Breast epithelium (tissue), 3 donors: Measurements from ENCODE around the gene CNGB1.

ENCODE experiments used
- POLR2A ChIP-seq: fragments of 450-650 bp; IDR thresholded peaks from one replicate; pipeline ENCODE4 v1.6.1; 2016; ENCODE audit warnings: antibody characterized with exemption, mild to moderate bottlenecking, moderate library complexity
- TF ChIP-seq, protein P1 (sequence below), 3 donors: fragments of 450-650 bp; IDR thresholded peaks; one replicate each; pipeline ENCODE4 v1.5.1; 2016 to 2017; ENCODE audit warnings: antibody characterized with exemption in 3 of 3, mild to moderate bottlenecking in 3 of 3, moderate library complexity in 3 of 3

DNA sequence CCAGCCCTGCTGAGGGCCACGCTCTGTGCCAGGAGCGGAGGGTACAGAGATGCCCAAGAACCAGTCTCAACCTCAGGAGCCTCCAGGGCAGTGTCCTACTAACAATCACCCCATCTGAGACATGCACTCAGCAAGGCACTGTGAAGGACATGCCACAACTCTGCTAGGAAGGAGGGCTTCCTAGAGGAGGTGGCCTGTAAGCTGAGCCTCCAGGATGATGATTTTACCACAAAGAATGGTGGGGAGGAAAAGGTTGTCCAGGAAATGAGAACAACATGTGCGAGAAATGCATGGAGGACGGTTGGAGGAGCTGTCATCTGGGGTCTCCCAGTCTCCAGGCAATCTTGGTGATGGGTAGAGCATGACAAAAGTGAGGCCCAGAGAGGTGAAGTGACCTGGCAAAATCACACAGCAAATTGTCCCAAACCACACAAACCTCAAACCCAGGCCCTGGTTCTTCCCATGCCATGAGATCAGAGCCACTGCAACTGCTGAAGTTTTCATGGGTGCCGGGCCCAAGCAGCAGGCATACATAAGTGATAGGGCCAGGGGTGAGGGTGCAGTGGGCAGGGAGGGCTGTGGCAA, 30.5 kb downstream of the CNGB1 start:
- no peak for TF ChIP-seq POLR2A
- TF ChIP-seq, protein P1, sequence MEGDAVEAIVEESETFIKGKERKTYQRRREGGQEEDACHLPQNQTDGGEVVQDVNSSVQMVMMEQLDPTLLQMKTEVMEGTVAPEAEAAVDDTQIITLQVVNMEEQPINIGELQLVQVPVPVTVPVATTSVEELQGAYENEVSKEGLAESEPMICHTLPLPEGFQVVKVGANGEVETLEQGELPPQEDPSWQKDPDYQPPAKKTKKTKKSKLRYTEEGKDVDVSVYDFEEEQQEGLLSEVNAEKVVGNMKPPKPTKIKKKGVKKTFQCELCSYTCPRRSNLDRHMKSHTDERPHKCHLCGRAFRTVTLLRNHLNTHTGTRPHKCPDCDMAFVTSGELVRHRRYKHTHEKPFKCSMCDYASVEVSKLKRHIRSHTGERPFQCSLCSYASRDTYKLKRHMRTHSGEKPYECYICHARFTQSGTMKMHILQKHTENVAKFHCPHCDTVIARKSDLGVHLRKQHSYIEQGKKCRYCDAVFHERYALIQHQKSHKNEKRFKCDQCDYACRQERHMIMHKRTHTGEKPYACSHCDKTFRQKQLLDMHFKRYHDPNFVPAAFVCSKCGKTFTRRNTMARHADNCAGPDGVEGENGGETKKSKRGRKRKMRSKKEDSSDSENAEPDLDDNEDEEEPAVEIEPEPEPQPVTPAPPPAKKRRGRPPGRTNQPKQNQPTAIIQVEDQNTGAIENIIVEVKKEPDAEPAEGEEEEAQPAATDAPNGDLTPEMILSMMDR (IDR thresholded peaks at IDR 0.05) = no peak
